Measurements from ENCODE around the gene UBE2F.

GRCh38 chr2:237941239-237941638, 25.6 kb upstream of the UBE2F start:
- TF ChIP-seq CTCF (IDR thresholded peaks at IDR 0.05; ENCODE audit: borderline replicate concordance, extremely low read depth, low read length, poor library complexity, severe bottlenecking) (no peak), EZH2 (IDR thresholded peaks at IDR 0.05; ENCODE audit: borderline replicate concordance, low read depth, low read length, severe bottlenecking) (no peak)

Data from DND-41 (cell line).